Common myeloid progenitor, CD34-positive (primary cell): ENCODE results near the gene DNAH1.

ENCODE experiments used
- CTCF ChIA-PET: fragments of 350-600 bp; sonication (Branson Sonifier 250); formaldehyde crosslinking; loops from one replicate; lab custom pipeline; 2021; ENCODE audit warnings: antibody characterized with exemption; lab: Charles Lee
- POLR2A ChIA-PET: fragments of 350-600 bp; sonication (Branson Sonifier 250); formaldehyde crosslinking; loops from one replicate; lab custom pipeline; 2021; ENCODE audit warnings: antibody characterized with exemption; lab: Charles Lee
- DNase-seq, 3 donors: peaks; one replicate each; pipeline versions ENCODE4 v3.0.0 to v3.0.0-alpha.2; 2013
- H3K27ac ChIP-seq, 2 experiments: 1 replicate in 1 of 2; 2 replicates in 1 of 2; pipeline ENCODE4 v1.7.0; 2013; ENCODE audit warnings: inconsistent platforms in 2 of 2, low read length in 2 of 2, mild to moderate bottlenecking in 2 of 2, low read depth in 1 of 2, moderate library complexity in 1 of 2; ENCODE audit not compliant: severe bottlenecking in 2 of 2, insufficient read depth in 1 of 2, poor library complexity in 1 of 2
- H3K27me3 ChIP-seq, 5 experiments: replicated peaks in 2 of 5; 1 replicate in 3 of 5; 2 replicates in 2 of 5; pipeline versions ENCODE4 v1.6.1 to v1.7.0; 2013; ENCODE audit warnings: low read length in 4 of 5, mild to moderate bottlenecking in 2 of 5, moderate library complexity in 2 of 5, inconsistent platforms in 1 of 5; ENCODE audit not compliant: insufficient read depth in 5 of 5, control insufficient read depth in 4 of 5
- H3K36me3 ChIP-seq, 4 experiments: 1 replicate in 2 of 4; 2 replicates in 2 of 4; pipeline versions ENCODE4 v1.6.1 to v1.7.0; 2013; ENCODE audit warnings: low read length in 3 of 4, control low read depth in 1 of 4, mild to moderate bottlenecking in 1 of 4; ENCODE audit not compliant: control insufficient read depth in 4 of 4, insufficient read depth in 4 of 4
- H3K4me1 ChIP-seq, 4 experiments: 1 replicate in 3 of 4; 2 replicates in 1 of 4; pipeline versions ENCODE4 v1.6.1 to v1.7.1; 2013; ENCODE audit warnings: low read length in 3 of 4, mild to moderate bottlenecking in 3 of 4, control low read depth in 1 of 4, inconsistent platforms in 1 of 4, moderate library complexity in 1 of 4; ENCODE audit not compliant: control insufficient read depth in 4 of 4, insufficient read depth in 4 of 4; ENCODE audit errors: control extremely low read depth in 1 of 4
- H3K4me3 ChIP-seq, 7 experiments: 1 replicate in 4 of 7; 2 replicates in 3 of 7; pipeline versions ENCODE4 v1.5.1 to v1.7.0; 2013; ENCODE audit warnings: mild to moderate bottlenecking in 7 of 7, low read length in 6 of 7, moderate library complexity in 6 of 7, inconsistent platforms in 2 of 7, low read depth in 2 of 7, control low read depth in 1 of 7; ENCODE audit not compliant: insufficient read depth in 4 of 7, control insufficient read depth in 1 of 7; ENCODE audit errors: extremely low read depth in 1 of 7
- H3K9me3 ChIP-seq, 5 experiments: 1 replicate in 4 of 5; 2 replicates in 1 of 5; pipeline versions ENCODE4 v1.6.1 to v1.7.1; 2013; ENCODE audit warnings: low read length in 4 of 5, mild to moderate bottlenecking in 2 of 5, inconsistent platforms in 1 of 5, low read depth in 1 of 5, moderate library complexity in 1 of 5; ENCODE audit not compliant: control insufficient read depth in 4 of 5, insufficient read depth in 2 of 5; ENCODE audit errors: control extremely low read depth in 1 of 5
- WGBS: methylation state at CpG from one replicate; pipeline ENCODE4 v1.1.5; 2013; ENCODE audit not compliant: insufficient coverage; 5-methylcytosine and 5-hydroxymethylcytosine counted together

The DNAH1 gene

GRCh38 chr3:52289747-52290595 lies 26.1 kb upstream of the DNAH1 start:
- CTCF ChIA-PET = interaction anchor here (0.8 to 21.1 kb wide), 17 partner anchors 7 to 80 kb away, joined by 3 to 471 read pairs (median 8); partner anchors contain the start of genes TLR9 and WDR82
- Histone ChIP-seq H3K27ac (no peak overlapping the region), H3K4me3 (no peak overlapping the region), H3K9me3 (no peaks in the 10 kb centered on the region), H3K4me1 (peaks cover 0 to 21% (median 13%) of the 10 kb centered on the region in 4 experiments), H3K27me3 (no peaks in the 10 kb centered on the region), H3K36me3 (peaks cover 9 to 36% (median 25%) of the 10 kb centered on the region in 4 experiments)
- POLR2A ChIA-PET = interaction anchor here (0.6 to 1.0 kb wide), 3 partner anchors 11 to 49 kb away, joined by 3 read pairs; partner anchors contain the start of gene WDR82
- WGBS = 96% methylated on average over 15 of the region's 15 CpGs
- DNase-seq = no peak

- WGBS = 97% methylated on average over 22 of the region's 23 CpGs
- Histone ChIP-seq H3K9me3 (no peaks in the 10 kb centered on the region), H3K27ac (no peak overlapping the region), H3K4me1 (peaks cover 0 to 29% (median 13%) of the 10 kb centered on the region in 4 experiments), H3K36me3 (peaks cover 9 to 36% (median 25%) of the 10 kb centered on the region in 4 experiments), H3K27me3 (no peaks in the 10 kb centered on the region), H3K4me3 (no peak overlapping the region)
- POLR2A ChIA-PET = interaction anchor here (0.7 to 1.0 kb wide), 2 partner anchors 14 to 48 kb away, joined by 3 read pairs; no protein-coding TSS in a partner anchor
- CTCF ChIA-PET = interaction anchor here (0.7 to 21.1 kb wide), 16 partner anchors 10 to 169 kb away, joined by 3 to 471 read pairs (median 4); partner anchors contain the start of genes TLR9 and WDR82
- no peak for DNase-seq
These were observed 25.3 kb upstream of the DNAH1 start for GRCh38 chr3:52290596-52291507.

- Histone ChIP-seq H3K27me3 (no peaks in the 10 kb centered on the region), H3K27ac (no peak overlapping the region), H3K36me3 (peaks cover 9 to 36% (median 25%) of the 10 kb centered on the region in 4 experiments), H3K9me3 (no peaks in the 10 kb centered on the region), H3K4me1 (peaks cover 3 to 33% (median 19%) of the 10 kb centered on the region in 4 experiments), H3K4me3 (no peak overlapping the region)
- POLR2A ChIA-PET = no interaction called here
- 93% methylated on average over 6 of the region's 7 CpGs for WGBS
- CTCF ChIA-PET = interaction anchor here (0.6 to 21.1 kb wide), 15 partner anchors 9 to 168 kb away, joined by 3 to 471 read pairs (median 3); partner anchors contain the start of genes DNAH1 and TLR9
- DNase-seq = peak; percentile 39 to 65 (median 57)
These were observed 24.5 kb upstream of the DNAH1 start for GRCh38 chr3:52291508-52292181.

- CTCF ChIA-PET = interaction anchor here (0.6 to 21.1 kb wide), 14 partner anchors 8 to 154 kb away, joined by 3 to 471 read pairs (median 4); partner anchors contain the start of genes DNAH1 and TLR9
- Histone ChIP-seq H3K9me3 (no peaks in the 10 kb centered on the region), H3K36me3 (peaks cover 9 to 36% (median 25%) of the 10 kb centered on the region in 4 experiments), H3K4me3 (no peak overlapping the region), H3K27me3 (no peaks in the 10 kb centered on the region), H3K27ac (no peak overlapping the region), H3K4me1 (peaks cover 5 to 36% (median 22%) of the 10 kb centered on the region in 4 experiments)
- POLR2A ChIA-PET = no interaction called here
- 99% methylated on average over 19 of the region's 20 CpGs for WGBS
- DNase-seq = no peak
These were observed 23.7 kb upstream of the DNAH1 start for GRCh38 chr3:52292247-52293065.

GRCh38 chr3:52293491-52294319 lies 22.4 kb upstream of the DNAH1 start:
- no peak overlapping the region for H3K4me3 ChIP-seq
- 95% methylated on average over 11 of the region's 17 CpGs for WGBS
- H3K36me3 ChIP-seq = peaks cover 9 to 36% (median 25%) of the 10 kb centered on the region in 4 experiments
- POLR2A ChIA-PET = no interaction called here
- H3K9me3 ChIP-seq = no peaks in the 10 kb centered on the region
- CTCF ChIA-PET = interaction anchor here (8.4 to 21.1 kb wide), 2 partner anchors 40 to 71 kb away, joined by 65 to 471 read pairs; partner anchors contain the start of gene TLR9
- DNase-seq = no peak
- H3K27ac ChIP-seq = no peak overlapping the region
- peaks cover 5 to 45% (median 30%) of the 10 kb centered on the region in 4 experiments for H3K4me1 ChIP-seq
- H3K27me3 ChIP-seq = no peaks in the 10 kb centered on the region
